GM23338 (cell line): ENCODE data around the gene CGREF1. TPM values are rescaled to one million over a fixed set of nuclear protein-coding genes. Genes with fewer than 3 reads are reported as not detected.
A peak's percentile ranks its signal among the peaks of the same experiment; 100 is the strongest.

Experiments used
- ATAC-seq: fragments of 200-7000 bp; cut with Tn5 transposase; 3 replicates; pipeline ENCODE4 v1.9.1; 2020
- DNase-seq: peaks from one replicate; pipeline ENCODE4 v3.0.0-alpha.2; 2015; ENCODE audit warnings: low spot score
- H2AFZ ChIP-seq: fragments of 200-600 bp; sonication (generic); 2 replicates; pipeline ENCODE4 v1.8.0; 2016; ENCODE audit warnings: antibody characterized with exemption, mild to moderate bottlenecking, moderate library complexity
- H3F3A ChIP-seq: fragments of 200-600 bp; sonication (generic); replicated peaks from 2 replicates; pipeline ENCODE4 v1.8.0; 2017; ENCODE audit warnings: antibody characterized with exemption, mixed run types, low read depth
- H3K27ac ChIP-seq: fragments of 200-600 bp; sonication (generic); 2 replicates; pipeline ENCODE4 v1.6.1; 2016; ENCODE audit warnings: low read depth
- H3K27me3 ChIP-seq: fragments of 200-600 bp; sonication (generic); 2 replicates; pipeline ENCODE4 v1.8.0; 2016; ENCODE audit warnings: mild to moderate bottlenecking, mixed run types, moderate library complexity; ENCODE audit not compliant: insufficient read depth
- H3K36me3 ChIP-seq: fragments of 200-600 bp; sonication (generic); 2 replicates; pipeline ENCODE4 v1.8.0; 2016; ENCODE audit warnings: mild to moderate bottlenecking; ENCODE audit not compliant: insufficient read depth
- H3K4me1 ChIP-seq: fragments of 200-600 bp; sonication (generic); 2 replicates; pipeline ENCODE4 v1.8.0; 2016; ENCODE audit warnings: mild to moderate bottlenecking, moderate library complexity; ENCODE audit not compliant: insufficient read depth
- H3K4me2 ChIP-seq: fragments of 200-600 bp; sonication (generic); 2 replicates; pipeline ENCODE4 v1.7.1; 2017; ENCODE audit warnings: mixed run types
- H3K4me3 ChIP-seq: fragments of 200-600 bp; sonication (generic); 2 replicates; pipeline ENCODE4 v1.6.1; 2016; ENCODE audit warnings: mixed run types
- H3K79me2 ChIP-seq: fragments of 200-600 bp; sonication (generic); replicated peaks from 2 replicates; pipeline ENCODE4 v1.8.0; 2017; ENCODE audit warnings: mild to moderate bottlenecking; ENCODE audit not compliant: insufficient read depth
- H3K9me2 ChIP-seq: fragments of 200-600 bp; sonication (generic); 2 replicates; pipeline ENCODE4 v1.8.0; 2017; ENCODE audit not compliant: insufficient read depth
- H4K20me1 ChIP-seq: fragments of 200-600 bp; sonication (generic); replicated peaks from 2 replicates; pipeline ENCODE4 v1.8.0; 2017; ENCODE audit warnings: mild to moderate bottlenecking; ENCODE audit not compliant: insufficient read depth
- H3K27ac Mint-ChIP-seq: 2 replicates; pipeline ENCODE4 v1.8.0; 2020; ENCODE audit warnings: inconsistent platforms, mild to moderate bottlenecking, moderate library complexity, mixed read lengths
- H3K27me3 Mint-ChIP-seq: 3 replicates; pipeline ENCODE4 v1.8.0; 2022; ENCODE audit warnings: low read depth, mild to moderate bottlenecking, moderate library complexity, mixed read lengths, inconsistent platforms; ENCODE audit not compliant: insufficient read depth, poor library complexity
- H3K36me3 Mint-ChIP-seq: 3 replicates; pipeline ENCODE4 v1.8.0; 2021; ENCODE audit warnings: low read depth, mild to moderate bottlenecking, inconsistent platforms, moderate library complexity, mixed read lengths
- H3K4me1 Mint-ChIP-seq: 3 replicates; pipeline ENCODE4 v1.8.0; 2020; ENCODE audit warnings: mild to moderate bottlenecking, inconsistent platforms, mixed read lengths
- H3K4me3 Mint-ChIP-seq: 3 replicates; pipeline ENCODE4 v1.8.0; 2021; ENCODE audit warnings: moderate library complexity, mild to moderate bottlenecking, inconsistent platforms, mixed read lengths
- H3K9me3 Mint-ChIP-seq: 3 replicates; pipeline ENCODE4 v1.8.0; 2020; ENCODE audit warnings: moderate library complexity, mild to moderate bottlenecking, inconsistent platforms, mixed read lengths
- CREB1 ChIP-seq: fragments of 250-450 bp; sonication (Bioruptor Pico); IDR thresholded peaks from 2 replicates; pipeline ENCODE4 v1.5.0; 2020; ENCODE audit warnings: low read depth, mild to moderate bottlenecking, moderate library complexity
- CTCF ChIP-seq, 2 experiments: fragments of 200-600 bp in 1 of 2; sonication (generic) in 1 of 2; conservative IDR thresholded peaks; 2 replicates each; pipeline versions ENCODE4 v1.5.1 to v1.6.1; 2016 to 2017; ENCODE audit warnings: antibody characterized with exemption in 2 of 2, low read depth in 2 of 2, mild to moderate bottlenecking in 2 of 2, moderate library complexity in 1 of 2
- JUNB ChIP-seq: IDR thresholded peaks from one replicate; pipeline ENCODE4 v1.6.1; 2016; ENCODE audit warnings: antibody characterized with exemption; ENCODE audit not compliant: unreplicated experiment
- ZNF331 ChIP-seq: fragments of 250-450 bp; sonication (Bioruptor Pico); IDR thresholded peaks from 2 replicates; pipeline ENCODE4 v1.5.0; 2020; ENCODE audit warnings: low read depth, mild to moderate bottlenecking, moderate library complexity
- polyA plus RNA-seq: library from polyadenylated mRNA; unstranded; fragments of >200 nt; fragmentation: Nextera tagmentation; extraction: Ambion mirVana; gene quantifications from 2 replicates; pipeline ENCODE4 v1.2.1, GENCODE V29; 2016
- total RNA-seq: library from RNA; depleted of rRNA; stranded (reverse); fragments of >200 nt; shearing (Covaris generic); gene quantifications from 2 replicates; pipeline ENCODE4 v1.2.3, GENCODE V29; 2014

The CGREF1 gene
- total and polyA plus RNA-seq, 2 experiments from 2014 or later: 4.1 to 4.5 TPM

- Mint-ChIP-seq H3K9me3 (no peaks in the 10 kb centered on the region), H3K4me3 (no peak overlapping the region), H3K36me3 (no peaks in the 10 kb centered on the region; the same call in 2 of the 3 replicates), H3K27me3 (peaks cover 13% of the 10 kb centered on the region), H3K27ac (no peak overlapping the region), H3K4me1 (peaks cover 3% of the 10 kb centered on the region; the same call in 1 of the 3 replicates)
- H3K36me3 ChIP-seq: no peaks in the 10 kb centered on the region
- no peaks in the 10 kb centered on the region for H3K79me2 ChIP-seq
- ATAC-seq (peak; percentile 33), DNase-seq (no peak)
- TF ChIP-seq CTCF (conservative IDR thresholded peaks at IDR 0.05; ENCODE audit: low read depth in 2 of 2): 0 out of 4 replicates have a peak, but pooled peaks of 1 of the 2 experiments have one; percentile 5
- no peak for TF ChIP-seq JUNB
- H3K4me2 ChIP-seq: no peak overlapping the region
- no peaks in the 10 kb centered on the region for H3F3A ChIP-seq
- H3K9me2 ChIP-seq: no peaks in the 10 kb centered on the region
- H3K4me1 ChIP-seq: no peaks in the 10 kb centered on the region
- H3K4me3 ChIP-seq: no peak overlapping the region
- H3K27ac ChIP-seq: no peak overlapping the region
- H3K27me3 ChIP-seq: no peaks in the 10 kb centered on the region
- no peaks in the 10 kb centered on the region for H4K20me1 ChIP-seq
- no peak overlapping the region for H2AFZ ChIP-seq
These were observed 16.6 kb downstream of the CGREF1 start for GRCh38 chr2:27102329-27102728.

- no peak overlapping the region for H3K27ac ChIP-seq
- Mint-ChIP-seq H3K4me1 (peaks cover 9% of the 10 kb centered on the region), H3K4me3 (no peak overlapping the region), H3K27ac (no peak overlapping the region), H3K27me3 (peaks cover 19% of the 10 kb centered on the region), H3K36me3 (no peaks in the 10 kb centered on the region; the same call in 2 of the 3 replicates), H3K9me3 (no peaks in the 10 kb centered on the region; the same call in 2 of the 3 replicates)
- no peaks in the 10 kb centered on the region; the same call in 1 of the 2 replicates for H4K20me1 ChIP-seq
- ATAC-seq: no peak
- no peak for DNase-seq
- H2AFZ ChIP-seq: no peak overlapping the region
- no peaks in the 10 kb centered on the region for H3K36me3 ChIP-seq
- no peaks in the 10 kb centered on the region for H3K27me3 ChIP-seq
- no peaks in the 10 kb centered on the region for H3K9me2 ChIP-seq
- H3K4me2 ChIP-seq: no peak overlapping the region
- H3K4me1 ChIP-seq: peaks cover 4% of the 10 kb centered on the region; the same call in 1 of the 2 replicates
- H3F3A ChIP-seq: no peaks in the 10 kb centered on the region
- no peak overlapping the region for H3K4me3 ChIP-seq
- H3K79me2 ChIP-seq: no peaks in the 10 kb centered on the region
- TF ChIP-seq CTCF (conservative IDR thresholded peaks at IDR 0.05; ENCODE audit: low read depth in 2 of 2) (peak in 1 of 2 experiments; percentile 41; a peak in 2 of 4 replicates), ZNF331 (CRISPR knock-in tag) (no peak), CREB1 (CRISPR knock-in tag) (no peak)
These were observed 18.9 kb downstream of the CGREF1 start for GRCh38 chr2:27100036-27100435.

DNA sequence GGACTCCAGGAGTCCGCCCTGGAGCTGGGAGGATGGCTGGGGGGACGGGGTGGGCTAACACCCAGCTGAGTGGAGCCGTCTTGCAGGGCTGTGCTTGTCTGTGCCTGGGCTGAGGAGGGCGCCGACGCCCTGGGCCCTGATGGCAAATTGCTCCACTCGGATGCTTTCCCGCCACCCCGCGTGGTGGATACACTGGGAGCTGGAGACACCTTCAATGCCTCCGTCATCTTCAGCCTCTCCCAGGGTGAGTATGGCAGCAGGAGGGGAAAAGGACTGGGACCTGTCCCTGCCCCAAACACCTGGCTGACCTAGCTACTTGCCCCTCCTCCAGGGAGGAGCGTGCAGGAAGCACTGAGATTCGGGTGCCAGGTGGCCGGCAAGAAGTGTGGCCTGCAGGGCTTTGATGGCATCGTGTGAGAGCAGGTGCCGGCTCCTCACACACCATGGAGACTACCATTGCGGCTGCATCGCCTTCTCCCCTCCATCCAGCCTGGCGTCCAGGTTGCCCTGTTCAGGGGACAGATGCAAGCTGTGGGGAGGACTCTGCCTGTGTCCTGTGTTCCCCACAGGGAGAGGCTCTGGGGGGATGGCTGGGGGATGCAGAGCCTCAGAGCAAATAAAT, 19.5 kb downstream of the CGREF1 start:
- Mint-ChIP-seq H3K36me3 (no peaks in the 10 kb centered on the region; the same call in 2 of the 3 replicates), H3K4me1 (peaks cover 9% of the 10 kb centered on the region), H3K27me3 (peaks cover 21% of the 10 kb centered on the region), H3K27ac (no peak overlapping the region), H3K4me3 (no peak overlapping the region), H3K9me3 (no peaks in the 10 kb centered on the region; the same call in 2 of the 3 replicates)
- H3K27ac ChIP-seq: no peak overlapping the region
- no peak overlapping the region for H2AFZ ChIP-seq
- no peak for DNase-seq
- H3K27me3 ChIP-seq: no peaks in the 10 kb centered on the region
- ATAC-seq: no peak
- no peaks in the 10 kb centered on the region for H3F3A ChIP-seq
- H3K4me3 ChIP-seq: no peak overlapping the region
- H3K79me2 ChIP-seq: no peaks in the 10 kb centered on the region
- no peak overlapping the region for H3K4me2 ChIP-seq
- no peaks in the 10 kb centered on the region; the same call in 1 of the 2 replicates for H4K20me1 ChIP-seq
- no peaks in the 10 kb centered on the region for H3K36me3 ChIP-seq
- H3K9me2 ChIP-seq: no peaks in the 10 kb centered on the region
- peaks cover 4% of the 10 kb centered on the region; the same call in 1 of the 2 replicates for H3K4me1 ChIP-seq
